ENCODE data around the gene RAMP3. TPM values are rescaled to one million over a fixed set of nuclear protein-coding genes. Genes with fewer than 3 reads are reported as not detected.
"Not testable (repeated sequence)": the region's sequence is repeated elsewhere in the genome, so short reads cannot be mapped to it uniquely, and the experiment has no call there.

The RAMP3 gene
- total RNA-seq, 1 donor from 2014 or later: 586 TPM

GRCh38 chr7:45203036-45203435 lies 45.4 kb downstream of the RAMP3 start:
- H3K27ac ChIP-seq: no peak overlapping the region
- TF ChIP-seq, protein P1, sequence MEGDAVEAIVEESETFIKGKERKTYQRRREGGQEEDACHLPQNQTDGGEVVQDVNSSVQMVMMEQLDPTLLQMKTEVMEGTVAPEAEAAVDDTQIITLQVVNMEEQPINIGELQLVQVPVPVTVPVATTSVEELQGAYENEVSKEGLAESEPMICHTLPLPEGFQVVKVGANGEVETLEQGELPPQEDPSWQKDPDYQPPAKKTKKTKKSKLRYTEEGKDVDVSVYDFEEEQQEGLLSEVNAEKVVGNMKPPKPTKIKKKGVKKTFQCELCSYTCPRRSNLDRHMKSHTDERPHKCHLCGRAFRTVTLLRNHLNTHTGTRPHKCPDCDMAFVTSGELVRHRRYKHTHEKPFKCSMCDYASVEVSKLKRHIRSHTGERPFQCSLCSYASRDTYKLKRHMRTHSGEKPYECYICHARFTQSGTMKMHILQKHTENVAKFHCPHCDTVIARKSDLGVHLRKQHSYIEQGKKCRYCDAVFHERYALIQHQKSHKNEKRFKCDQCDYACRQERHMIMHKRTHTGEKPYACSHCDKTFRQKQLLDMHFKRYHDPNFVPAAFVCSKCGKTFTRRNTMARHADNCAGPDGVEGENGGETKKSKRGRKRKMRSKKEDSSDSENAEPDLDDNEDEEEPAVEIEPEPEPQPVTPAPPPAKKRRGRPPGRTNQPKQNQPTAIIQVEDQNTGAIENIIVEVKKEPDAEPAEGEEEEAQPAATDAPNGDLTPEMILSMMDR (IDR thresholded peaks at IDR 0.05): no peak

GRCh38 chr7:45203459-45203858 lies 45.9 kb downstream of the RAMP3 start:
- intact Hi-C loops (cut with DNase I): no loop called here
- no peaks in the 10 kb centered on the region for H3K27me3 ChIP-seq
- no peak overlapping the region for H3K4me3 ChIP-seq
- H3K27ac ChIP-seq: peak overlapping the region in 1 of 2 donors; percentile 19
- no peaks in the 10 kb centered on the region for H3K36me3 ChIP-seq
- DNase-seq (ENCODE audit: low spot score in 2 of 2): no peak
- H3K9me3 ChIP-seq: no peaks in the 10 kb centered on the region
- no peaks in the 10 kb centered on the region for H3K4me1 ChIP-seq
- TF ChIP-seq, protein P1 (IDR thresholded peaks at IDR 0.05): no peak

More at GRCh38 chr7:45203036-45203435, 45.4 kb downstream of the RAMP3 start:
- Histone ChIP-seq H3K9me3 (no peaks in the 10 kb centered on the region), H3K4me1 (no peaks in the 10 kb centered on the region), H3K36me3 (no peaks in the 10 kb centered on the region), H3K27me3 (no peaks in the 10 kb centered on the region), H3K4me3 (no peak overlapping the region)
- intact Hi-C loops (cut with DNase I): no loop called here
- DNase-seq (ENCODE audit: low spot score in 2 of 2): no peak

DNA sequence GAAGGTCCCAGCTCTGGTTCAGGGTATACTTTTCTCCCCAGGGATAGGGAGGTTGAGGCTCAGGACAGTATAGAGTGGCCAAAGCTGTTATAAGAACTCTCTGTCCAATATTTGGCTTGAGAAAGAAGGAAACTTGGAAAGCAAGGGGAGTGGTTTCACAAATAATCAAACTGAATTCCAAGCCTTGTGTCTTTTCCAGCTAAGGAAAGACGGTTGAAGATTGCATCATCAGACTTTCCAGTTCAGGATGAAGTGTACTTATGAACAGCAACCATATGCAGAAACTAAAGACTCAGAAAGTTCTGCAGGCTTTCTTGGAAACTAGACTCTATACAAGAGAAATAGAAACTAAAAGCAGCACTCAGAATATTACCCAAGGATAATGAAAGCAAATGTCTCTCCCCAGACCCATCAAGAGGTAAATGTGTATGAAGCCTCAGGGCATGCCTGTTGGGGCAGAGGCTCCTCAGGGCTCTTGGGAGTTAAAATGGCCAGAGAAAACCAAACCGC lies 46.4 kb downstream of the RAMP3 start:
- peak overlapping the region in 1 of 2 donors; percentile 19 for H3K27ac ChIP-seq
- intact Hi-C loops (cut with DNase I): no loop called here
- H3K4me3 ChIP-seq: peak overlapping the region in 1 of 2 donors; percentile 35
- DNase-seq (ENCODE audit: low spot score in 2 of 2): no peak
- H3K9me3 ChIP-seq: no peaks in the 10 kb centered on the region
- no peaks in the 10 kb centered on the region for H3K36me3 ChIP-seq
- H3K4me1 ChIP-seq: no peaks in the 10 kb centered on the region
- no peaks in the 10 kb centered on the region for H3K27me3 ChIP-seq
- TF ChIP-seq, protein P1 (IDR thresholded peaks at IDR 0.05): no peak

GRCh38 chr7:45206266-45206665 lies 48.7 kb downstream of the RAMP3 start:
- DNase-seq (ENCODE audit: low spot score in 2 of 2); H3K27ac ChIP-seq; H3K4me1 ChIP-seq; intact Hi-C loops (cut with DNase I); H3K4me3 ChIP-seq; H3K9me3 ChIP-seq; H3K36me3 ChIP-seq; H3K27me3 ChIP-seq: not testable (repeated sequence)

- H3K4me3 ChIP-seq; intact Hi-C loops (cut with DNase I); H3K36me3 ChIP-seq; H3K4me1 ChIP-seq; DNase-seq (ENCODE audit: low spot score in 2 of 2); H3K27me3 ChIP-seq; H3K9me3 ChIP-seq; H3K27ac ChIP-seq: not testable (repeated sequence)
Observed at GRCh38 chr7:45209909-45210308, 52.3 kb downstream of the RAMP3 start.

- Histone ChIP-seq H3K4me1 (no peaks in the 10 kb centered on the region), H3K9me3 (no peaks in the 10 kb centered on the region), H3K4me3 (no peak overlapping the region), H3K27me3 (no peaks in the 10 kb centered on the region), H3K27ac (no peak overlapping the region), H3K36me3 (no peaks in the 10 kb centered on the region)
- TF ChIP-seq, protein P1 (IDR thresholded peaks at IDR 0.05): no peak
- no peak for DNase-seq (ENCODE audit: low spot score in 2 of 2)
- intact Hi-C loops (cut with DNase I): no loop called here
Observed at GRCh38 chr7:45211066-45211465, 53.5 kb downstream of the RAMP3 start.

GRCh38 chr7:45211958-45212357 lies 54.4 kb downstream of the RAMP3 start:
- Histone ChIP-seq H3K27me3 (no peaks in the 10 kb centered on the region), H3K9me3 (no peaks in the 10 kb centered on the region), H3K4me1 (no peaks in the 10 kb centered on the region), H3K27ac (peak overlapping the region in 1 of 2 donors; percentile 32), H3K4me3 (no peak overlapping the region), H3K36me3 (no peaks in the 10 kb centered on the region)
- DNase-seq (ENCODE audit: low spot score in 2 of 2): no peak
- TF ChIP-seq, protein P1 (IDR thresholded peaks at IDR 0.05): no peak
- intact Hi-C loops (cut with DNase I): no loop called here

Measured in ascending aorta (tissue), 2 donors.